ENCODE results near the gene FHAD1.

The FHAD1 gene

GRCh38 chr1:15246960-15247614 lies at the start of gene FHAD1:
Gene FHAD1, plus strand, starts transcription at chr1:15247223. Its CDS starts 4,562 bp downstream, at chr1:15251785.
- DNase-seq (ENCODE audit: extremely low read depth in 1 of 2, low read depth in 1 of 2) = peak; percentile 29 to 30

- no peak for DNase-seq (ENCODE audit: extremely low read depth in 1 of 2, low read depth in 1 of 2)
These were observed 49.2 kb upstream of the FHAD1 start for GRCh38 chr1:15197591-15198447.

- DNase-seq (ENCODE audit: extremely low read depth in 1 of 2, low read depth in 1 of 2) = no peak
These were observed 48.3 kb upstream of the FHAD1 start for GRCh38 chr1:15198684-15199083.

- DNase-seq (ENCODE audit: extremely low read depth in 1 of 2, low read depth in 1 of 2) = no peak
These were observed 45.8 kb upstream of the FHAD1 start for GRCh38 chr1:15201221-15201620.

- no peak for DNase-seq (ENCODE audit: extremely low read depth in 1 of 2, low read depth in 1 of 2)
These were observed 45.0 kb upstream of the FHAD1 start for GRCh38 chr1:15201849-15202551.

- DNase-seq (ENCODE audit: extremely low read depth in 1 of 2, low read depth in 1 of 2) = no peak
These were observed 42.1 kb upstream of the FHAD1 start for GRCh38 chr1:15204931-15205330.

- DNase-seq (ENCODE audit: extremely low read depth in 1 of 2, low read depth in 1 of 2) = no peak
These were observed 41.3 kb upstream of the FHAD1 start for GRCh38 chr1:15205586-15206346.

GRCh38 chr1:15206418-15207030 lies 40.5 kb upstream of the FHAD1 start:
- no peak for DNase-seq (ENCODE audit: extremely low read depth in 1 of 2, low read depth in 1 of 2)

- DNase-seq (ENCODE audit: extremely low read depth in 1 of 2, low read depth in 1 of 2) = no peak
These were observed 39.8 kb upstream of the FHAD1 start for GRCh38 chr1:15207031-15207828.

GRCh38 chr1:15207829-15208429 lies 39.1 kb upstream of the FHAD1 start:
- DNase-seq (ENCODE audit: extremely low read depth in 1 of 2, low read depth in 1 of 2) = no peak

- no peak for DNase-seq (ENCODE audit: extremely low read depth in 1 of 2, low read depth in 1 of 2)
These were observed 36.2 kb upstream of the FHAD1 start for GRCh38 chr1:15210651-15211375.

GRCh38 chr1:15211424-15211823 lies 35.6 kb upstream of the FHAD1 start:
- DNase-seq (ENCODE audit: extremely low read depth in 1 of 2, low read depth in 1 of 2) = no peak

- DNase-seq (ENCODE audit: extremely low read depth in 1 of 2, low read depth in 1 of 2) = no peak
These were observed 34.6 kb upstream of the FHAD1 start for GRCh38 chr1:15212216-15212953.

- no peak for DNase-seq (ENCODE audit: extremely low read depth in 1 of 2, low read depth in 1 of 2)
These were observed 34.1 kb upstream of the FHAD1 start for GRCh38 chr1:15212954-15213291.

GRCh38 chr1:15213341-15213821 lies 33.6 kb upstream of the FHAD1 start:
- no peak for DNase-seq (ENCODE audit: extremely low read depth in 1 of 2, low read depth in 1 of 2)

- no peak for DNase-seq (ENCODE audit: extremely low read depth in 1 of 2, low read depth in 1 of 2)
These were observed 32.5 kb upstream of the FHAD1 start for GRCh38 chr1:15214527-15214926.

- DNase-seq (ENCODE audit: extremely low read depth in 1 of 2, low read depth in 1 of 2) = no peak
These were observed 31.9 kb upstream of the FHAD1 start for GRCh38 chr1:15215116-15215515.

GRCh38 chr1:15217654-15218053 lies 29.4 kb upstream of the FHAD1 start:
- DNase-seq (ENCODE audit: extremely low read depth in 1 of 2, low read depth in 1 of 2) = no peak

Data from stimulated activated CD8-positive, alpha-beta memory T cell treated with anti-CD3 and anti-CD28 coated beads, Interleukin-7, amount 100 ng/mL, for 48 hours (primary cell).